HG03139 (cell line): ENCODE data around the gene MPZL1.
"Not testable (repeated sequence)": the region's sequence is repeated elsewhere in the genome, so short reads cannot be mapped to it uniquely, and the experiment has no call there.

Experiments used
- ATAC-seq: cut with Tn5 transposase; IDR thresholded peaks from one replicate; pipeline ENCODE4 v1.9.1; 2021; ENCODE audit not compliant: unreplicated experiment

Gene MPZL1

DNA sequence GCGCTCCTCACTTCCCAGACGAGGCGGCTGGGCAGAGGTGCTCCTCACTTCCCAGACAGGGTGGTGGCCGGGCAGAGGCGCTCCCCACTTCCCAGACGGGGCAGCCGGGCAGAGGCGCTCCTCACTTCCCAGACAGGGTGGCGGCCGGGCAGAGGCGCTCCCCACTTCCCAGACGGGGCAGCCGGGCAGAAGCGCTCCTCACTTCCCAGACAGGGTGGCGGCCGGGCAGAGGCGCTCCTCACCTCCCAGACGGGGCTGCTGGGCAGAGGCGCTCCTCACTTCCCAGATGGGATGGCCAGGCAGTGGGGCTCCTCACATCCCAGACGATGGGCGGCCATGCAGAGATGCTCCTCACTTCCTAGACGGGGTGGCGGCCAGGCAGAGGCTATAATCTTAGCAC lies 84.5 kb downstream of the MPZL1 start:
- not testable (repeated sequence) for ATAC-seq

- not testable (repeated sequence) for ATAC-seq
Observed at GRCh38 chr1:167806676-167807075, 84.9 kb downstream of the MPZL1 start.

GRCh38 chr1:167808104-167808503 lies 86.3 kb downstream of the MPZL1 start:
- ATAC-seq, result no peak

DNA sequence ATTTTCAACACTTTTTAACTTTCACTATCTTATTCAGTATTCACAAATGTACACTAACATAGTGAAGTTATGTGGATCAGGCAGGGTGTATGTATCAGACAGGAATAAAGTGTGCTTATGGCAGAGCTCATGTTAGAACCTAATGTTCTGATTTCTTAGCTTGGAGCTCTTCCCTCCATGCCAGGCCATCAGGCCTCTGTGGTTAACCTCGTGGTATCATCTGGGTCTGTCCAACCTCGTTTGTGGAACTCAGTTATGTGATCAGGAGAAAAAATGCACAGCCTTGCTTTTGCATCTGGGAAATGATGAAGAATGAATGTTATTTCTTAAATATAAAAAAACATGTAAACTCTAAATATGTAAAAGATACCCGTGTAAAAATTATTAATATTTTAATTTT lies 86.9 kb downstream of the MPZL1 start:
- ATAC-seq, result no peak

GRCh38 chr1:167812972-167813371 lies 91.2 kb downstream of the MPZL1 start:
- no peak for ATAC-seq

GRCh38 chr1:167815650-167816049 lies 93.9 kb downstream of the MPZL1 start:
- no peak for ATAC-seq

DNA sequence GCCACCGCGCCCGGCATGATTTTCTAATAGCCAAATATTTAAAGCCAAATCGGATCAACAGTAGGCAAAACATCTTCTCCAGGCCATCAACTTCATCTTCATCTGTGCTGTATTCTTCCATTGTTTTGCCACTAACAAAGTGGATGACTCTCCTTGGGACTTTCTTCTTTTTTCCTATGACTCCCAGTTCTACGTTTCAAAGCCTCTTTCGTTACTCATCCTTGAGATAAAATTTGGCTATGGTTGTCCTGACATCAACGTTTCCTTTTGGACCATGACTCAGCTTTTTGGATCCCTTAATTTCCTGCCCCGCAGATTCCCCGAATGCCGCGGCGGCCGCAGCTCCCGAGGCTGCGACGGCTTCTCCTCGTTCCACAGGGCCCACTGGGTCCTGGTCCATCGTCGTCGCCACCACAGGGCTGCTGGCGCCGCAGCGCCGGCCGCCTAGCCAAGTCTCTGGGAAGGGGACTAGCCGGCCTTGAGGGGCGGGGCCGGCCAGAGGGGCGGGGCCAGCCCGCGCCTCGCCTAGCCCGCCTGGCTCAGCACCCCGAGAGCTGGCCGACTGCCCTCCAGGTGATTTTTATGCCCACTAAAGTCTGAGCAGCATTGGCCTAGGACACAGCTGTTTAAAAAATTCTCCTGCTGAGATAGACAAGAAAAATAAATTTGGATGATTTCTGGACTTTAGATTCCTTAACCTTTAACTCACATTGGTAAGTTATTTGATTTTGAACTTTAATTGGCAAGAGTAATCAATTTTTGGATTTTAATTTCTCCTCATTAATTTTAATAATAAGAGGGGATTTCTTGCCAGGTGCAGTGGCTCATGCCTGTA lies 98.3 kb downstream of the MPZL1 start:
- ATAC-seq, result peak; percentile 56

DNA sequence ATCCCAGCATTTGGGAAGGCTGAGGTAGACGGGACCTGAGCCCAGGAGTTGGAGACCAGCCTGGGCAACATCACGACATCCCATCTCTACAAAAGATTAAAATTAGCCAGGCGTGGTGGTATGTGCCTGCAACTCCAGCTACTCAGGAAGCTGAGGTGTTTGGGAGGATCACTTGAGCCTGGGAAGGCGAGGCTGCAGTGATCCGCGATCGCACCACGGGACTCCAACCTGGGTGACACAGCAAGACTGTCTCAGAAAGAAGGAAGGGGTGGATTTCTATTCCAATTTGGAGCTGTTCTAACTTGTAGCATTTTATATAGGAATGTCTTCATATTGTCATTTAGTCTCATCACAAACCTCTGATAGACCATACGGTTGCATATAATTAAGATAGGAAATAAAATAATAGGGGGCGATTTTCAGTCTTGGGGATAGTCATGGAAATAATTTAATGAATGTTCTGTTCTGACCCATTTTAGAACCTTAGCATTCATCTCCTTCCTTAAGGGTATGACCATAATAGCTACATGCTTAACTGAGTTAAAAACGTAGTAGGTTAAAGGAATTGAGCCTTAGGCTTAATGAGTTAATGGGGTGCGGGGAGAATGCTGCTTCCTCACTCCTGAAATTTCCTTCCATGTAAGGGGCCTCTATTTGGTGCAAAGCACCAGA lies 99.0 kb downstream of the MPZL1 start:
- ATAC-seq, result no peak

- no peak for ATAC-seq
Observed at GRCh38 chr1:167821356-167821685, 99.5 kb downstream of the MPZL1 start.

DNA sequence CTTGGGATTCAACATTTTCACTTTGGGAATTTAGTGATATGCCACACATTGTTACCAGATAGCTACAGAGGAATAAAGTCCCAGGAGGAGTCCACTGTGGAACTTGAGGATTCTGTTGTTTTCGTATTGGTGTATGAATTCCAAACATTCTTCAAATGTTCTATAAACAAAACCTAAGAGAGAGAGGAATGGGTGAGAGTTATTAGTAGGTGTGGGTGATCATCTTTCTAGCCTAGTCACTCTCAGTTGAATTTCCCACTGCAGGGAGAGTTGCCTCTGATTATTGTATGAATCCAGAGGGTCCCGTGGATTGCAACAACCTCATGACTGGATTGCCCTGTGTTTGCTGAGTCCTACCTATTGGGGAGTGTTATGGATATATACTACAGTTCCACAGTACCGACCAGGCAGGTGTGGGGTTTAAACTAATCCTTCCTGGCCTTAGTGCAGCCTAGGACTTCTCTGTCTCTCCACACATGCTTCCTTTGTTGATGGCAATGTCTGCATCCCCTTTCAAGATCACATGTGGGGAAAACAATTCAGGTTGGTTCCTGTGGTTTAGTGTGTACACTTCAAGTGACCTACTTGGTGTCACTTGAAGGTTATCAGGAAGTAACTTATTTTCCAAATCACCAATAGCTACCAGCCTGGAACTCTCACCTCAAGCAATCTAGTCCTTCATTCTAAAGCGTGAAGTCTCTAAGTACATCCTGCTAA lies 100.3 kb downstream of the MPZL1 start:
- ATAC-seq, result no peak

DNA sequence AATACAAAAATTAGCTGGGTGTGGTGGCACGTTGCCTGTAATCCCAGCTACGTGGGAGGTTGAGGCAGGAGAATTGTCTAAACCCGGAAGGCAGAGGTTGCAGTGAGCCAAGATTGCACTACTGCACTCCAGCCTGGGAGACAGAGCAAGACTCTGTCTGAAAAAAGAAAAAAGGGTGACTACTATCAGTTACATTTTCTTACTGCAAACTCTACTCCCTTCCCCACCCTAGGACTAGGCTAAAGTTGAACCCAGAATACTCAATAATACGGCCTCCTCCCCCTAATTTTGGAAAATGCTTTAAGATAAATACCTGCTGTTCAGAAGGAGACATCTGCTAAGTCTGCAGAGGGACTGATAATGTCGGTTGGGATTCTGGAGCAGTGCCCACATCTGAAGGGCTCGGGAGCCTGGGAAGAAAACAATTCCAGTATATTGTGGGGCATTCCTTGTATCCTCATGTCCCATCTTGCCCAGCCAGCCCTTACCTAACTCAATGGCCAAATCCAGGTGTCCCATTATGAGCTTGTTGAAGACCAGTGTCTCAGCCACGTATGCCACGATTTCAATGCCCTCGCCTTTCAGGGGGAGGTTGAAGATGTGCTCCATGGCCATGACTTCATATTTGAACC lies 102.5 kb downstream of the MPZL1 start:
- ATAC-seq, result no peak

- no peak for ATAC-seq
Observed at GRCh38 chr1:167825419-167826079, 103.8 kb downstream of the MPZL1 start.

DNA sequence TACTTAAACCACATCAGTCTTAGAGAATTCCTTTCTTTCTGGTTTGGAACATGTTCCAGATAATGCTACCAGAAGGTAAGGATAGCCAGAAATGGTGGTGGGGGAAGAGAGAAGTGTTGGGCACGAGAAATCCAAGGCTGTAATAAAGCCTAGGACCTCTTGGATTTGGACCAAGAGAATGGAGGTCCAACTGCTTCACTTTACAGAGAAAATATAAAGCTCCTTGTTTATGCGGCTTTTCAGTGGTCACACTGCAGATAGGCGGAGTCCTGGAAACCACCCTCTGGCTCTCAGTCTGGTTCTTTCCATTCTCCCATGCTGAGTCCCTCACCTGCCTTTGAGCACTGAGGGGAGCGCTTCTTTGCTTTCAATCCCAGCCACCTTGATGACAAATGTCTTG lies 104.3 kb downstream of the MPZL1 start:
- no peak for ATAC-seq

DNA sequence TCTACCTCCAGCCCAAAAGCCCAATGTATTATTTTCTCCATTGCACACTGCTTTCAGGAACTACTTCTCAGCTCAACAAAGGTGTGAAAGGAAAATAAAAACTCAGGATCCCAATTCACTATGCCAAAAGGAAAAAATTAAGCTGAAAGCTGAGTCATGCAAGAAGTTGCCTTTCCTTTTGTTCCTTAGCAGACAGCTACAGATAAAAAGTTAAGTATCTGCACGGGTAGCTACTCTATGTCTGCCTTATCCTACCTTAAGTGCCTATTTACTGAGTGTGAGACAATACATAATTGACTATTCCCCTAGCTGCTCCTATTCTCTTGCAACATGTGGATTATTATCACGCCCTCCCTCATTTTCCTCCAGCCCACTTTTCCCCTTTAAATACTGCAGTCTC lies 108.1 kb downstream of the MPZL1 start:
- ATAC-seq, result no peak

- ATAC-seq, result not testable (repeated sequence)
Observed at GRCh38 chr1:167830668-167831067, 108.9 kb downstream of the MPZL1 start.

DNA sequence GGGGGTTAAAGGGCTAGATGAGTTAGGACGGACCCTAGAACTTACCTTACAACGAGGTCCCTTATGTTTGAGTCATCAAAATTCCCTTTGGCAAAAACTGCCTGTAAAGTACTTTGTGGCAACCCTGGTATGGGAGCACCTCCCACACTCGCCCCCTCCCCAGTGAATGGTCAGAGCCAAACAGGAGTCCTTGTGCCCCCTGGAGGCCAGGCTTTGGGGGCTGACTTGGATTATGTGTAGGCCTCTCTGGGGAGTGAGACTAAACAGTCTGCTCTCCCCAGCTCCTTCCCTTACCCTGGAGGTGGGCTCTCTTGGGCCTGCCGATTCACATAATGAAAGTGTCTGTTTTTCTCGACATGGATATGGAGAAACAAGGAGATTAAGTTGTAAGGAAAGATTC lies 110.9 kb downstream of the MPZL1 start:
- ATAC-seq, result no peak

- no peak for ATAC-seq
Observed at GRCh38 chr1:167833904-167834303, 112.1 kb downstream of the MPZL1 start.

GRCh38 chr1:167836197-167836596 lies 114.4 kb downstream of the MPZL1 start:
- ATAC-seq, result no peak

DNA sequence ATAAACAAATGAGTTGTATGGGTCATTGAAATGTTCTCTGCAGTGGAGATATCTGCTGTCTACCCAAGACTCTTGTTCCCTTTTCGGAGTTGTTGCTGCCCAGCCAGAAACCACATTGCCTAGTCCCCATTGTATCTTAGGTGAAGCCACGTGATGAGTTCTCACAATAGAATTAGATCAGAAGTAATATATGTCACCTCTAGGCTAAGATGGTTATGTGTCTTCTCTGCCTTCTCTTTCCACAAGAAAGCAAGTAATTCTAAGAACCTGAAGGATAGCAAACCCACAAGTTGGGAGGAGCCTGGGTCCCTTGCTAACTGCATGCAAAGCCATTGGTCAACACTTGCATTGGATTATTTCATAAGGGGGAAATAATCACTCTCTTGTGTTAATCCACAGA lies 115.5 kb downstream of the MPZL1 start:
- ATAC-seq, result no peak

DNA sequence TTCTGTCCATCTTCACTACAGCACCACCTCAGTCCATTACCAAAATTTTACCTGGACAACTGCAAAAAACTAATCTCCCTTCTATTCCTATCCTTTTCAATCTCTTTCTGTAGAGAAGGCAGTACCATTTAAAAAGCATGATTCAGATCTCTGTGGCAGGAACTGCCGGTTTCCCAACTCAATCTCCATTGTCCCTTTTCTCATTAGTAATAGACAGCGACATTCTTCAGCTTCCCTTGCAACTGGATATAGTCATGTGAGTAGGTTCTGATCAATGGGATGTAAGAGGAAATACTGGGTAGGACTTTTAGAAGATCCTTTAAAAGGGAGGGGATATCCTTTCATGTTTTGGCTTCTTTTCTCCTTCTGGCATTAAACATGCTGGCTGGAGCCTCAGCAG lies 117.2 kb downstream of the MPZL1 start:
- ATAC-seq, result no peak
